Measurements from ENCODE around the gene COTL1. TPM values are rescaled to one million over a fixed set of nuclear protein-coding genes. Genes with fewer than 3 reads are reported as not detected.

The COTL1 gene
- polyA plus RNA-seq, 2 of the 4 experiments (the other 2 are of a cell fraction), result 89.7 to 372 TPM

DNA sequence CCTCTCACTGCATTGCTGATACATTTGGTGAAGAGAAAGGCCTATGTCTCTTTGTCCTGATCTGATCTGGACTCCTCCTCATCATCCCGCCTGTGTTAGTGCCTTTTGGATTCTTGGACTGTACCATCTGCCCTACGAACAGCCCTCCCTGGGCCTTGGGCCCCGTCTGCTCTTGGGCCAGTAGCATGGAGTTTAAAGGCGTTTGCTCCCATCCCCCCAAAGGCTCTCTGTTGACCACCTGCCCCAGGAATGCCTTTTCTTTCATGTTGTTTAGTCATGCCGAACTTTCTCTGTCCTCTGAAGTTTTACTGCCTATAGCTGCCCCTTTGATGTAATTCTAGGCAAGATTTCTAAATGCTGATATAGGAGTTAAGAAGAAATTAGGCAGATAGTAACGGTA is 82.5 kb downstream of the COTL1 start:
- Histone ChIP-seq H3K27ac (peak overlapping the region in 1 of 2 experiments; percentile 38; a peak in 2 of 6 replicates), H3K9me3 (no peaks in the 10 kb centered on the region), H3K4me3 (no peak overlapping the region), H3K4me2 (no peak overlapping the region), H3K4me1 (peaks cover 21% of the 10 kb centered on the region)
- ATAC-seq, result no peak
- FAIRE-seq, result no peak
- WGBS (ENCODE audit: missing lambda C conversion rate), result 59% methylated on average over 6 of the region's 6 CpGs
- ChIA-PET POLR2A (no interaction called here), CTCF (no interaction called here)
- TF ChIP-seq SREBF2 (IDR thresholded peaks at IDR 0.05) (no peak), ESRRA (IDR thresholded peaks at IDR 0.05; ENCODE audit: borderline replicate concordance, low read length) (no peak), KDM5A (IDR thresholded peaks at IDR 0.05) (no peak)
- TF ChIP-seq, protein P1, sequence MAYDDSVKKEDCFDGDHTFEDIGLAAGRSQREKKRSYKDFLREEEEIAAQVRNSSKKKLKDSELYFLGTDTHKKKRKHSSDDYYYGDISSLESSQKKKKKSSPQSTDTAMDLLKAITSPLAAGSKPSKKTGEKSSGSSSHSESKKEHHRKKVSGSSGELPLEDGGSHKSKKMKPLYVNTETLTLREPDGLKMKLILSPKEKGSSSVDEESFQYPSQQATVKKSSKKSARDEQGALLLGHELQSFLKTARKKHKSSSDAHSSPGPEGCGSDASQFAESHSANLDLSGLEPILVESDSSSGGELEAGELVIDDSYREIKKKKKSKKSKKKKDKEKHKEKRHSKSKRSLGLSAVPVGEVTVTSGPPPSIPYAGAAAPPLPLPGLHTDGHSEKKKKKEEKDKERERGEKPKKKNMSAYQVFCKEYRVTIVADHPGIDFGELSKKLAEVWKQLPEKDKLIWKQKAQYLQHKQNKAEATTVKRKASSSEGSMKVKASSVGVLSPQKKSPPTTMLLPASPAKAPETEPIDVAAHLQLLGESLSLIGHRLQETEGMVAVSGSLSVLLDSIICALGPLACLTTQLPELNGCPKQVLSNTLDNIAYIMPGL (CRISPR knock-in tag; IDR thresholded peaks at IDR 0.05; ENCODE audit: borderline replicate concordance), result no peak
- no peak for DNase-seq (ENCODE audit: low read depth in 1 of 2, low spot score in 1 of 2)

GRCh38 chr16:84534815-84535214 is 83.1 kb downstream of the COTL1 start:
- Histone ChIP-seq H3K4me2 (no peak overlapping the region), H3K9me3 (peaks cover 4% of the 10 kb centered on the region; the same call in 1 of the 3 replicates), H3K4me1 (peaks cover 21% of the 10 kb centered on the region), H3K4me3 (no peak overlapping the region), H3K27ac (peak overlapping the region in 1 of 2 experiments; percentile 38; a peak in 2 of 6 replicates)
- ChIA-PET CTCF (no interaction called here), POLR2A (no interaction called here)
- no peak for TF ChIP-seq TFCP2L1 (CRISPR knock-in tag; IDR thresholded peaks at IDR 0.05)
- no peak for TF ChIP-seq ZSCAN20 (CRISPR knock-in tag; IDR thresholded peaks at IDR 0.05)
- TF ChIP-seq ZFP36 (IDR thresholded peaks at IDR 0.05; ENCODE audit: borderline replicate concordance, partially characterized antibody), result no peak
- TF ChIP-seq CBX8 (IDR thresholded peaks at IDR 0.05), result no peak
- TF ChIP-seq, protein P2, sequence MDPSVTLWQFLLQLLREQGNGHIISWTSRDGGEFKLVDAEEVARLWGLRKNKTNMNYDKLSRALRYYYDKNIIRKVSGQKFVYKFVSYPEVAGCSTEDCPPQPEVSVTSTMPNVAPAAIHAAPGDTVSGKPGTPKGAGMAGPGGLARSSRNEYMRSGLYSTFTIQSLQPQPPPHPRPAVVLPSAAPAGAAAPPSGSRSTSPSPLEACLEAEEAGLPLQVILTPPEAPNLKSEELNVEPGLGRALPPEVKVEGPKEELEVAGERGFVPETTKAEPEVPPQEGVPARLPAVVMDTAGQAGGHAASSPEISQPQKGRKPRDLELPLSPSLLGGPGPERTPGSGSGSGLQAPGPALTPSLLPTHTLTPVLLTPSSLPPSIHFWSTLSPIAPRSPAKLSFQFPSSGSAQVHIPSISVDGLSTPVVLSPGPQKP (IDR thresholded peaks at IDR 0.05; ENCODE audit: low read depth, low read length), result no peak
- TF ChIP-seq NFE2L2 (conservative IDR thresholded peaks at IDR 0.05; ENCODE audit: low read length), result no peak
- no peak for TF ChIP-seq SREBF2 (IDR thresholded peaks at IDR 0.05)
- TF ChIP-seq, protein P3, sequence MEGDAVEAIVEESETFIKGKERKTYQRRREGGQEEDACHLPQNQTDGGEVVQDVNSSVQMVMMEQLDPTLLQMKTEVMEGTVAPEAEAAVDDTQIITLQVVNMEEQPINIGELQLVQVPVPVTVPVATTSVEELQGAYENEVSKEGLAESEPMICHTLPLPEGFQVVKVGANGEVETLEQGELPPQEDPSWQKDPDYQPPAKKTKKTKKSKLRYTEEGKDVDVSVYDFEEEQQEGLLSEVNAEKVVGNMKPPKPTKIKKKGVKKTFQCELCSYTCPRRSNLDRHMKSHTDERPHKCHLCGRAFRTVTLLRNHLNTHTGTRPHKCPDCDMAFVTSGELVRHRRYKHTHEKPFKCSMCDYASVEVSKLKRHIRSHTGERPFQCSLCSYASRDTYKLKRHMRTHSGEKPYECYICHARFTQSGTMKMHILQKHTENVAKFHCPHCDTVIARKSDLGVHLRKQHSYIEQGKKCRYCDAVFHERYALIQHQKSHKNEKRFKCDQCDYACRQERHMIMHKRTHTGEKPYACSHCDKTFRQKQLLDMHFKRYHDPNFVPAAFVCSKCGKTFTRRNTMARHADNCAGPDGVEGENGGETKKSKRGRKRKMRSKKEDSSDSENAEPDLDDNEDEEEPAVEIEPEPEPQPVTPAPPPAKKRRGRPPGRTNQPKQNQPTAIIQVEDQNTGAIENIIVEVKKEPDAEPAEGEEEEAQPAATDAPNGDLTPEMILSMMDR (IDR thresholded peaks at IDR 0.05), result no peak
- TF ChIP-seq RFX5 (IDR thresholded peaks at IDR 0.05), result no peak
- TF ChIP-seq, protein P1 (CRISPR knock-in tag; IDR thresholded peaks at IDR 0.05; ENCODE audit: borderline replicate concordance), result no peak
- no peak for TF ChIP-seq JUNB (IDR thresholded peaks at IDR 0.05)
- no peak for TF ChIP-seq BHLHE40 (IDR thresholded peaks at IDR 0.05; ENCODE audit: low read depth, low read length)
- TF ChIP-seq RAD21 (conservative IDR thresholded peaks at IDR 0.05 in 1 of 2, IDR thresholded peaks at IDR 0.05 in 1 of 2), result no peak
- TF ChIP-seq HDAC2 (IDR thresholded peaks at IDR 0.05), result no peak
- TF ChIP-seq POLR2AphosphoS2 (conservative IDR thresholded peaks at IDR 0.05; ENCODE audit: low read length), result no peak
- no peak for TF ChIP-seq MAFK (IDR thresholded peaks at IDR 0.05; ENCODE audit: partially characterized antibody)
- no peak for TF ChIP-seq RARB (CRISPR knock-in tag; IDR thresholded peaks at IDR 0.05)
- no peak for TF ChIP-seq CEBPB (IDR thresholded peaks at IDR 0.05)
- no peak for TF ChIP-seq RNF2 (IDR thresholded peaks at IDR 0.05; ENCODE audit: borderline replicate concordance, low read depth)
- ATAC-seq (no peak), DNase-seq (ENCODE audit: low read depth in 1 of 2, low spot score in 1 of 2) (no peak), FAIRE-seq (no peak)
- WGBS (ENCODE audit: missing lambda C conversion rate), result 88% methylated on average over 5 of the region's 5 CpGs

Data from A549 (cell line).